ENCODE results near the gene ANO7. TPM values are rescaled to one million over a fixed set of nuclear protein-coding genes. Genes with fewer than 3 reads are reported as not detected.

ANO7 gene
- total RNA-seq, 1 experiment from 2014 or later, result 1.1 TPM

DNA sequence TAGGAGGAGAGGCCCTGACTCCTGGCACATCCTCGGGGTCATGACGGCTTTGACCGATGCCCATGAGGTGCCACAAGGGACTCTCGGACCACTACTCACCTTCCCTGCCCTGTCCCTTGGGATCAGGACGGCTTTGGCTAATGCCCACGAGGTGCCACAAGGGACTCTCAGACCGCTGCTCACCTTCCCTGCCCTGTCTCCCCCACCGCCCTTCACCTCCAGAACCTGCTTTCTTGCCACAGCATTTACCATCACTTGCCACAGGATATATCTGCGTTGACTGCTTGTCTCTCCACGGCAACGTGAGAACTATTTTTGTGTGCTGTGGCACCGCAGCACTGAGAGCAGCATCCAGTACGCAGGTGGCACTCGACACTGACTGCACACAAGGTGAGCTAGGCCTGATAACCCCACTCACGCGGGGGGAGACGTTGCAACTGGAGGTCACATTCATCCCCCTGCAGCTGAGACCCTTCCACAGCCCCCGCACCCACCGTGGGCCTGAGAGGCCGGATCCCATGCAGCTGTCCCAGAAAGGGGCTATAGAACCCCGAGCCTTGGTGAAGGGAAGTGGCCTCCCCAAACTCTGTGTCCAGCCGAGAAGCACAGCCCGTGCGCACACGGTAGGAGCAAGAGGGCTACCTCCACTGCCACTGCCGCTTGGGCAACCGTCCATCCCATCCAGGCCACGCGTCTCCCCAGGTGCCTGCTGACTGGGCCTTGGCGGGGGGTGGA is 47.5 kb downstream of the ANO7 start:
- no peak for DNase-seq (ENCODE audit: low spot score)
- in situ Hi-C loops (cut with HindIII; ENCODE audit: low sequenced_read_pairs), result no loop called here

DNA sequence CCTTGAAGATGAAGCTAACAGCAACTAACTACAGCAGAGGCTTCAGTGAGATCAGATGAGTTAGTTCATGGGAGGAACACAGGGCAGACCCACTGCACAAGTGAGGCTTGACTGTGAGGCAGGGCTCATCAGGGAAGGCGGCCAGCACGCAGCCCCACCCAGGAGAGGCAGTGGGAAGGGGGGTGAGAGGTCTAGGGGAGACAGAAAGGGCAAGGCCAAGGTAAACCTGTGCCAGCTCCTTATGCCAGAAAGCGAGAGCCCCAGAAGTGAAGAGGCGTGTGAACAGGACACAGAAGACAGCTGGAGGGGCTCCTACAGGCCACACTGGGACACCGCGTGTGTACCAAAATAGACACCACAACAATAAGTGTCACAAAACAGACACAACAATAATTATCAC is 48.6 kb downstream of the ANO7 start:
- DNase-seq (ENCODE audit: low spot score), result no peak
- in situ Hi-C loops (cut with HindIII; ENCODE audit: low sequenced_read_pairs), result no loop called here

DNA sequence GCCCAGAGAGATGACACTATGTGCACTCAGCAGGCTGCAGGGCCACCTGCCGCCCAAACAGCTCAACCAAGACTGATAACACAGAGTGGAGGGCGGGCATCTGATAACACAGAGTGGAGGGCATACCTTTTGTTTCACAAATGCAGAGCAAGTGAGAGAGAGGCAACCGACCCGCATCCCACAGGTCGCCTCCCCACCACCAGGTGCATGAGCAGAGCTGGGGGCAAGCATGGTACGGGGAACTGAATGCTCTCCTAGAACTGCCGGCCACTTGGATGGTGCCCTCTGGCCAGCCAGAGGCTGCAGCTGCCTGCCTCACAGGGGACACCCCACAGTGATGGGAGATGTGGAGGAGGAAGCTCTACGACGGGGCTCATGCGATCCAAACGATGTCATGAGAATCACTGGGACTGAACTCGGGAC is 49.5 kb downstream of the ANO7 start:
- in situ Hi-C loops (cut with HindIII; ENCODE audit: low sequenced_read_pairs), result no loop called here
- DNase-seq (ENCODE audit: low spot score), result no peak

DNA sequence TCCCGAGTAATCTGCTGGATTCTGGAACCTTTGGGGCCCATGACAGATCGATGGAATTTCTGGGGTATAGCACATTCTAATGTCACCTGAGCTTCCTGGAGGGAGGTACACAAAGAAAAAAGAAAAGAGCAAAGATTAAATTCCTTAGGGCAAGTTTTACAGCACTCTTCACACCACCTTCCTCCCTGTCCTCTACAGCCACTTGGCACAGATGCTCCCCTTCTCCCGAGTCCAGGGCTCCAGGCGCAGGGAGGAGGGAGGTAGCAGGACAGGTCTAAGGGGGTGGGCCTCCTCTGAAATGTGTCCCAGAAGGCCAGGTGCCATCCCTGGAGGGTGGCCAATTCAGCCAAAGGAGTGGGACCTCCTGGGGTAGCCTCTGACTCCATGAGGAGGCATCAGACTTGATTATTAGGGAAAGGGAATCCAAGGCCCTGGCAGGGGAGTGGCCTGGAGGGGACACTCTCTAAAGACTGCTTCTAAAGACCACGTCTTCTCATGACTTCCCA is 50.3 kb downstream of the ANO7 start:
- in situ Hi-C loops (cut with HindIII; ENCODE audit: low sequenced_read_pairs), result no loop called here
- DNase-seq (ENCODE audit: low spot score), result no peak

DNA sequence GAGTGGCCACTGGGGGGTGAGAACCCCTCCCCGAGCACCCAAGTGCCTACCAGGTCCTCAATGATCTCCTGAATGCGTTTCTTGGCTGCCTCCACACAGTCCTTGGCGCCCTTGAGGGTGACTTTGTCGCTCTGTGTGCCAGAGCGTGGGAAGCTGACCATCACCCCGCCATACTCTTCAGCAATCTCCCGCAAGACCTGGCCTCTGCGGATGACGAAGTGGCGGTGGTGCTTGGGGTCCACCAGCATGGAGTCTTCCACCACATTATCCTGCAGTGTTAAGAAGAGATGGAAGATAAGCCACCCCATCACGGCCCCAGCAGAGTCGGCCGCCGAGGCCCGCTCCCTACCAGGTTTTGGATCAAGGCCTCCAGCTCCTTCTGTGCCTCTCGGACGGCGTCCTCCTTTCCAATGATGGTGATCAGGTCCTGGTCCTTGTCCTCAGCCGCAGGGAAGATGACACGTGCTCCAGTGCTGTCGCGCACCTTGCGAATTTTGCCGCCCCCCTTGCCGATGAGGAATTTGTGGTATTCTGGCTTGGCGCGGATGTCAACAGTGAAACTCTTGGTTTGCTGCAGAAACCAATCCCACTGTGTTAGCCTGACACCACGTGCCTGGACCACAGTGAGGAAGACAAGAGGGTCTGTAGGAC is 51.2 kb downstream of the ANO7 start:
- in situ Hi-C loops (cut with HindIII; ENCODE audit: low sequenced_read_pairs), result no loop called here
- no peak for DNase-seq (ENCODE audit: low spot score)

DNA sequence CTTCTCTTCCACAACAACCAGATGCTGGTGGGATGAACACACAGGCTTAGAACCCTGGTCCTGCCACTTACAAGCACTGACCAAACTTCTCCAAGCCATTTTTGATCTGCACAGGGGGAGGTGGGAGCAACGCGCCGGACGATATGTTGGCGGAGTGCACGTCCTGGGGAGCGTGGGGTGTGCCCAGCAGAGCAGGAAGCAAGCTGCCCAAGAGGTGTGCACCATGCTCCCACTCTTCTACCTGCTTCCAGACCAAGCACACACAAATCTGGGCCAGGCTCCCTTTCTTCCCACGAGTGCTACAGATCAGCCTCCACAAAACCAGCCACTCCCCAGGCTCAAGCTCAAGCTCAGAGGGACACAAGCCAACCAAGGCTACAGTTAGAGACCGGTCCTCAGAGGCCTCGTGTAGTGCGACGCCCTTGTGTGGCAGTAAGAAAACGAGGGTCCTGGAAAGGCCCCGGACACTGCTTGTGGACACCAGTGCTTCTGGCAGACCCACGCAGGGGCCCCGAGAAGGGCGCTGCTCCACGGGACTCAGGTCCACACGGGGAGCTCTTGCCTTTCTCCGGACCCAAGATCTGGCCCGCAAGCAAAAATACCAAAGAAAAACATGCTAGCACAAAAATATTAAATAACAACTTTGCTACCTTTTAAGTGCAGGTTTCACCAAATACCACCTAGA is 52.0 kb downstream of the ANO7 start:
- DNase-seq (ENCODE audit: low spot score), result no peak
- in situ Hi-C loops (cut with HindIII; ENCODE audit: low sequenced_read_pairs), result no loop called here

DNA sequence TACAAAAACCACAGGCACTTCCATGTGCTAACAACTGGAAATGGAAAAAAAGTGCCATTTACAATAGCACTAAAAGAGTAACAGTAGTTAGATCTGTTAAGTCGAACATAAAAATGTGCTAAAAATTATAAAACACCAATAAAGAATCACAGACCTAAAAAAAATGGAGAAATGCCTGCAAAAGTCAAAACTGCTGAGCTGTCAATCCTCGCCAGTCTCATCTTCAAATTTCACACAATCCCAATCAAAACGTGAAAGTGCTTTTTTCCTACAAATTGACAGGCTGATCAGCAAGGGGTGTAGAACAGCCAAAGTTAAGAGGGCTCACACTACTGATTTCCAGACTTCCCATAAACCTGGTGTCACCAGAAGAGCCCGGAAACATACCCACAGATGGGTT is 53.2 kb downstream of the ANO7 start:
- DNase-seq (ENCODE audit: low spot score), result no peak
- in situ Hi-C loops (cut with HindIII; ENCODE audit: low sequenced_read_pairs), result no loop called here

DNA sequence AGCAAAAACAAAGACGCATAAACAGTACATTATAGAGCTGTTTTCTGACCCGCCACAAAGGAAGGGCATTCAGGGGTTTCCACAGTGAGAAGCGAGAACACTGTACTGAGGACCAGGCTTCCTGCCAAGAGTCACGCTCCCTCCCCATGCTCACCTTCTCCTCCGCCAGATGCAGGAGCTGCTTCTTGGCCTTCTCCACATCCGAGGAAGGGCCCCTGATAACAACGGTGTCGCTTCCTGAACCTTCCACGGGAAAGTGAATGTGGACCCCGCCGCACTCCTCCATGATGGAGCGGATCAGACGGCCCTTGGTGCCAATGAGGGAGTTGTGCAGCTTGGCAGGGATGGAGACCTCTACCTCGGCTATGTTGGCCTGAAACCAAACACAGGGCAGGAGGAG is 53.8 kb downstream of the ANO7 start:
- in situ Hi-C loops (cut with HindIII; ENCODE audit: low sequenced_read_pairs), result no loop called here
- DNase-seq (ENCODE audit: low spot score), result no peak

DNA sequence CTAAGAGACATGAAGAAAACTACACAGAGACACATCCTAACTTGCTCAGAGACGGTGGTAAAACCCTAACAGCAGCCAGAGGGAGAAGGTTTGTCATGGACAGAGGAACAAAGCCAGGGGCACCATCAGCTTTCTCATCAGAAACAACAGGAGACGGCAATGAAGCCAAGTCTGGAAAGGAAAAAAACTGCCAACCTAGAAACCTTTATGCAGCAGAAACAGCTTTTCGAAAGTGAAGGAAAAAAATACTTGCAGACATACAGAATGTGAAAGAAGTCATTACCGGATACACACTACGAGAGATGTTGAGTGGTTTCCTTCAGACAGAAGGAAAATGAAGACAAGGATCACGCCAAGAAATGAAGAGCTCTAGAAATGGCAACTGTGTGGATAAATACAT is 55.9 kb downstream of the ANO7 start:
- in situ Hi-C loops (cut with HindIII; ENCODE audit: low sequenced_read_pairs), result no loop called here
- DNase-seq (ENCODE audit: low spot score), result no peak

DNA sequence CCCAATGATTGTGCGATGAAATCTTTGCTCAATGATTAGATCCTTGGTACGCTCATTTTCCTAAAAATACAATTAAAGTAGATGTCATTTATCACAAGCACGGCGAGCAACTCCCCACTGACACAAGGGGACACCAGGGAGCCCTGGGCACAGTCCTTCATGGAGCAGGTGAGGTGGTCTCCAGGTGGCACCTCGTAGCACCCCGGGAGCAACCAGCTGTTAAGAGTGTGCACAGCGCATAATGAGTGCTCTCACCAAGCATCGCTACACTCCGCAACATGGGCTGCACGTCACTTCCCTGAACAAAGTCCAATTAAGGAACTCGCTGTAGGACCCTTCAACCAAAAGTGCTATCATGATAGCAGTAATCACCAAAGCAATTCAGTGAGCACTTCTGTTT is 59.8 kb downstream of the ANO7 start:
- in situ Hi-C loops (cut with HindIII; ENCODE audit: low sequenced_read_pairs), result no loop called here
- DNase-seq (ENCODE audit: low spot score), result no peak

DNA sequence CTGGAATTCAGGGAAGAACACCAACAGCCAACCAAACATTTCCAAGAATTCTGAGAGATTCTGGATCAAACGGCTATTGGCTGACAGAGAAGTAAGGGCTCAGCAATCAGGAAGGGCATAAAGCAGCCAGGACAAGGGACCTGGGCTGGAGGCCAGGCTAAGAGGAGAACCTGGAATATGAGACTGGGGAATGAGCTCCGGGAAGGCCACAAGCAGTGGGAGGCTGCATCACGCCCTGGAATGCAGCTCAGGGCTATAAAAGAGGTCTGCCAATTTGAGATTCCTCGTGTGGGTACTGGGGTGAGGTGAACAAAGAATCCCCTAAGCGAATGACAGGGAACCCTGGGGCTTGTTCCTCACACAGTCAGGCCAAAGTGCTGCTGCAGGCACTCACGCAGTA is 60.4 kb downstream of the ANO7 start:
- in situ Hi-C loops (cut with HindIII; ENCODE audit: low sequenced_read_pairs), result no loop called here
- no peak for DNase-seq (ENCODE audit: low spot score)

DNA sequence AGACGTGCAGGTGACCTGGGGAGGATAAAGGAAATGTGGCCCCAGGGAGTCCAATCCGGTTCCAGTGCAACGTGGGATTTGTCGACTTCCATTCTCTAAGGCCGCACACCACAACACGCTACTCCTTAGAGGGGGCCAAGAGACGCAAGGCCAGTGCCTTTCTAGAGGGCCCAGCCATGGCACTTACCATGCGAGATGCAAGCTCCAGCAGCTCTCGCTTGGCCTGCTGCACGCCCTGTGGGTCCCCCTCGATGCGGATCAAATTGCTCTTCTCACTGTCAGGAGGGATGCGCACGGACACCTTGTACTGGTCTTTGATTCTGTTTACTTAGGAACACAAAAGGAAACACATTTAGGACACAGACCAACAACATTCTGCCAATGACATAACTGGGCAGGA is 61.2 kb downstream of the ANO7 start:
- in situ Hi-C loops (cut with HindIII; ENCODE audit: low sequenced_read_pairs), result no loop called here
- no peak for DNase-seq (ENCODE audit: low spot score)

DNA sequence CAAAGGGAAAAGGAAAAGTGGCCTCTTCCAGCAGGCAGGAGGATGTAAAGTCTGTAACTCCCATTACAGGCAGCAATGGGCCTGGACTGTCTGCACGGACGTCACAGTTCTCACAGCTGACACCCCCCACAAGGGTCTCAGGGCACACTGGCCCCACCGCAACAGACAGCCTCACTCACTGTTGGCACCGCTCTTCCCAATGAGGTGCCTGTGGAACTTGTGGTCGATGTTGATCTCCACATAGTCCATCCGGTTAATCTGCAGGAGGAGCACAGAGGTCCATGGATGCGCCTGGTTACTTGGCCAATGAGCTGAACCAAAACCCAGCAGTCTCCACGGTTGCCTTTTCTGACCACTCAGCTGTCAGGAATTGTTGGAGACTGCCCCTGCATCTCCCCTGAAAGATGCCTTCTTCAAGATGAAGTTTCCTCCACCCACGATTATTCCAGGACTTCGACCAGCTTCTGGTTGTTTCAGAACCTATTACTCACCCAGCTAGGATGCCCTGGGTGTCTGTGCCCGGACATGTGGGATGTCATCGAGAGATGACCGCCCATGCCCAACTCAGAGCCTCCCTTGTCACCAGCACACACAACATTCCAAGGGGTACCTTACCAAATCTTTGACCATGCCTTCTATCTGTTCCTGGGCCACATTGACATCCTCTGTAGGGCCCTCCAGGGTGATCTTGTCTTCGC is 64.5 kb downstream of the ANO7 start:
- in situ Hi-C loops (cut with HindIII; ENCODE audit: low sequenced_read_pairs), result no loop called here
- DNase-seq (ENCODE audit: low spot score), result no peak

DNA sequence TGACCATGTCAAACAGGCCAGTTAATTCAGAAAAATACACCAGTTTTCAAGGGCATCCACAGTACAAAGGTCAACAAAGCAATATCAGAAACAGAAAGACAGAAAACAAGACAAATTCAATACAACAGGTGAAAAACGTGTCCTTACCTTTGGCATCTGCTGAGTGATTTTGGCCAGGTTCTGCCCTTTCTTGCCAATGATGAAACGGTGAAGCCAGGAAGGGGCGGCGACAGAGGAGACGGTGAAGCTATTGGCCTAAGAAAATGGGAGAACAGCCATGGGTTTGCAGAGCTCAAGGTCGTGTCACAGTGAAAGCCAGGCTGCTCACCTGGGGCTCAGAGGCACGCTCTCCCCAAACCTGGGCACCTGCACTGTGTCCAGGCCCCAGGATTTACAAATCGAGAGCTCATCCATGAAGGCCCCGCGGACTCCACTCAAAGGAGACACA is 66.5 kb downstream of the ANO7 start:
- in situ Hi-C loops (cut with HindIII; ENCODE audit: low sequenced_read_pairs), result no loop called here
- no peak for DNase-seq (ENCODE audit: low spot score)

DNA sequence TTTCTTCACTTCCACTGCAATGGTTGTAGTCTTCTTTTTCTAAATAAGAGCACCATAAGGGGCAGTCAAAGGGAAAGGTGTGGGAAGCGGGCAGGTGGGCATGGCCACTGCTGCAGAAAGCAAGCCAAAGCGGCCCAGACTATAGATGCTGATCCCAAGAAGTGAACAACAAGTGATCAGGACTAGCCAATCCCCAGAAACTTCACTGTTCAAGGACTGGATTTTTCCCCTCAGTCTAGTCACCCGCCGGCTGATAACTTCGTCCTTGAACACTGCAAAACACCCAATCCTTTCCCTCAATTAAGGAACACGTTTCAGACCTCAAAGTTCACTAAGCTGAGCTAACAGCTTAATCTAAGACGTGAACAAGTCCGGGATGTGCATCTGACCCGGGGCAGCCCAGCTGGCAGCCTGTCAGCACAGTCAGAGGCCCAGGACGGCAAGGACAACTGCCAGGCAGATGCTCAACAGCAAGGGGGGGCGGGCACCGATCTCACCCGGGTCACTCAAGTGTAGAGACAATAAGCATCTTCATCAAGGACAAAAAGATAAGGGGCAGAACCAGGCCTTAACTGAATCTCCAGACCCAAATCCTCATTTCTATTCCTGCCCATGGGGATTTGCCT is 67.2 kb downstream of the ANO7 start:
- no peak for DNase-seq (ENCODE audit: low spot score)
- in situ Hi-C loops (cut with HindIII; ENCODE audit: low sequenced_read_pairs), result no loop called here

DNA sequence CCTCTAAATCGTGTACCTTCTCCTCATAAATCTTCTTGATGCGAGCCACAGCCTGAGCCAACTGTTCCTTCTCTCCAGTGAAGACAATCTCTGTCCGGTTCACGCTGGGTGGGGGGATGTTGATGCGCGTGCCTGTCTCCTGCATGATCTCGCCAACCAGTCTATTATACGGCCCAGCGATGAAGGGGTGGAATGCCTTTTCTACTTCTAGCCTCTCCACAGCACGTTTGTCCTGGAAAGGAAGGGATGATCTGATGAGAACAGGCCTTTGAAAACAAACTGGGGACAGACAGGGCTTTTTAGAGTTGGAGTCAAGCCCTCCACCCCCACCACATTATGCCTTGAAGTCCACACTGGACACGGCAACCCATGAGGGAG is 67.7 kb downstream of the ANO7 start:
- in situ Hi-C loops (cut with HindIII; ENCODE audit: low sequenced_read_pairs), result no loop called here
- no peak for DNase-seq (ENCODE audit: low spot score)

DNA sequence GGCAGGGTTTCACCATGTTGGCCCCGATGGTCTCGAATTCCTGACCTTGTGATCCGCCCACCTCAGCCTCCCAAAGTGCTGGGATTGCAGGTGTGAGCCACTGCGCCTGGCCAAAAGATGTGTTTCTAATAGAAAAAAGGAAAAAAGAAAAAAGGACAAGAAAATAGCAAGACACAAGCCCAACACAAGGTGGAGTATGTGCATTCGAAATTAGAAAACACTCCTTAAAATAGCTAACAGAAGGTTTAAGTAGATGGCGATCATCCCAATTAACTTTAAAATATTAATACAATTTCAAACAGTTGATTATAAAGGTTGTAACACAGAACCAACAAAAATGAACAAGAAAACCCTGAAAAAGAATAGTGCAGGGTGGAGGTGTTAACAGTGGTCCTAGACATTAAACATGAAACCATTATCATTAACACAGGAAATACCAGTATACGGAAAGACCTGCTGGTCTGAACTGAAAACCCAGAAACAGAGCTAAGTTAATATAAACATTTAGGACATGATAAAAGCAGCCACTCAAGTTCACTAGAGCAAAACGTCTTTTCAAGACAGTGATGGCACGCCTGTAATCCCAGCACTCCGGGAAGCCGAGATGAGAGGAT is 69.0 kb downstream of the ANO7 start:
- DNase-seq (ENCODE audit: low spot score), result no peak
- in situ Hi-C loops (cut with HindIII; ENCODE audit: low sequenced_read_pairs), result no loop called here

DNA sequence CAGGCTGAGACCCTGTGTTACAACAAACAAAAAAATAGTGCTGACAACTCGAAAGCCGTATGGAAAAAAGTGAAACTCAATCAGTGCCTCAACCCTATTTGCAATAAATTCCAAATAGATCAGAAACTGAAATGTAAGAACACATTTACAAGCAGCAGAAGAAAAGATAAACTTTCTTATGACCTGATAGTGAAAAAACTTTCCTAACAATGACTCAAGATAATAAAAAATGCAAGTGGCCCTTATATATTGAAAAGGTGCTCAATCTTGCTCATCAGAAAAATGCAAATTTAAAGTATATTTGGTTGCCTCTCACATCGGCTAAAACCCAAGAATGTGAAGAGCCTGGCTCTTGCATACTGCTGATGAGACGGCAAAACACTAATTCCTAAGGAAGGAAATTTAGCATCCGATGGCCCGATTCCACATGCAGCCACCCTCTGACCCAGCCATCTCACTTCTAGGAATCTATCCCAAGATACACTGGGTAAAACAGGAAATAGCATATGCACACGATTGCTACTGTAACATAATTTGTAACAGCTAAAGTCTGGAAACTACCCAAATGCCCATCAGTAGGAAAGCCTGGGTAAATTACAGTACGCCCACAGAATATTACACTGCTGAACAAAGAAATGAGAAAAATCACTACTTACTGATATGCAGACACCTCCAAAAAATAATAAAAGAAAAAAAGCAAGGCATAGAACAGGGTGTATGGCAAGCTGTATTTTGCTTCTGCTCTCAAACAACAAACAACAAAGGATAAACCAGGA is 70.2 kb downstream of the ANO7 start:
- DNase-seq (ENCODE audit: low spot score), result no peak
- in situ Hi-C loops (cut with HindIII; ENCODE audit: low sequenced_read_pairs), result no loop called here

Measured in G401 (cell line).